Glutamatergic neuron (in vitro differentiated cells): ENCODE data around the gene RPLP2. TPM values are rescaled to one million over a fixed set of nuclear protein-coding genes. Genes with fewer than 3 reads are reported as not detected.

Experiments used
- DNase-seq: peaks from one replicate; pipeline ENCODE4 v3.0.0; 2022
- H3K27ac Mint-ChIP-seq: one replicate; pipeline ENCODE4 v1.8.0; 2020; ENCODE audit warnings: mild to moderate bottlenecking, mixed read lengths, inconsistent platforms; ENCODE audit not compliant: unreplicated experiment
- H3K27me3 Mint-ChIP-seq: one replicate; pipeline ENCODE4 v1.8.0; 2020; ENCODE audit warnings: mild to moderate bottlenecking, moderate library complexity, mixed read lengths, inconsistent platforms; ENCODE audit not compliant: unreplicated experiment
- H3K36me3 Mint-ChIP-seq: one replicate; pipeline ENCODE4 v1.8.0; 2020; ENCODE audit warnings: mild to moderate bottlenecking, mixed read lengths, inconsistent platforms; ENCODE audit not compliant: unreplicated experiment
- H3K4me1 Mint-ChIP-seq: one replicate; pipeline ENCODE4 v1.8.0; 2020; ENCODE audit warnings: mild to moderate bottlenecking, low read depth, mixed read lengths, inconsistent platforms; ENCODE audit not compliant: unreplicated experiment
- H3K4me3 Mint-ChIP-seq: one replicate; pipeline ENCODE4 v1.8.0; 2020; ENCODE audit warnings: mild to moderate bottlenecking, mixed read lengths, inconsistent platforms; ENCODE audit not compliant: unreplicated experiment
- H3K9me3 Mint-ChIP-seq: one replicate; pipeline ENCODE4 v1.8.0; 2020; ENCODE audit warnings: mild to moderate bottlenecking, moderate library complexity, mixed read lengths, inconsistent platforms; ENCODE audit not compliant: unreplicated experiment
- CTCF ChIP-seq: fragments of 200-600 bp; sonication (generic); IDR thresholded peaks from one replicate; pipeline ENCODE4 v1.5.0; 2021; ENCODE audit not compliant: partially characterized antibody, unreplicated experiment
- total RNA-seq: library from RNA; stranded (reverse); fragmentation: NEBNext Ultra II Directional; extraction: Animal tissue kit (Norgen Biotek cat#: 25700); gene quantifications from one replicate; pipeline ENCODE4 v1.2.1, GENCODE V29; 2021; ENCODE audit not compliant: unreplicated experiment

The RPLP2 gene
- total RNA-seq, 1 donor from 2014 or later, result 997 TPM

GRCh38 chr11:818396-819128 lies 8.8 kb downstream of the RPLP2 start, which contains the start of gene PNPLA2:
PNPLA2 (plus strand) TSS chr11:818914; CDS start chr11:819719, 805 bp downstream.
- no peaks in the 10 kb centered on the region for H3K9me3 Mint-ChIP-seq
- no peaks in the 10 kb centered on the region for H3K36me3 Mint-ChIP-seq
- H3K4me3 Mint-ChIP-seq, result peak within 1 kb of the TSS; percentile 81
- H3K27ac Mint-ChIP-seq, result no peak within 1 kb of the TSS
- H3K27me3 Mint-ChIP-seq, result peaks cover 8% of the 10 kb centered on the region
- H3K4me1 Mint-ChIP-seq, result no peaks in the 10 kb centered on the region
- DNase-seq, result no peak
- TF ChIP-seq CTCF, result no peak

GRCh38 chr11:819129-819931 lies 9.6 kb downstream of the RPLP2 start:
- Mint-ChIP-seq H3K27ac (no peak overlapping the region), H3K27me3 (peaks cover 8% of the 10 kb centered on the region), H3K4me1 (no peaks in the 10 kb centered on the region), H3K4me3 (no peak overlapping the region), H3K36me3 (no peaks in the 10 kb centered on the region), H3K9me3 (no peaks in the 10 kb centered on the region)
- no peak for TF ChIP-seq CTCF
- peak; percentile 93 for DNase-seq

GRCh38 chr11:819943-820649 lies 10.3 kb downstream of the RPLP2 start:
- DNase-seq, result peak; percentile 61
- Mint-ChIP-seq H3K9me3 (no peaks in the 10 kb centered on the region), H3K36me3 (no peaks in the 10 kb centered on the region), H3K27me3 (peaks cover 8% of the 10 kb centered on the region), H3K27ac (no peak overlapping the region), H3K4me3 (peak overlapping the region; percentile 84), H3K4me1 (no peaks in the 10 kb centered on the region)
- TF ChIP-seq CTCF, result no peak

- no peaks in the 10 kb centered on the region for H3K4me1 Mint-ChIP-seq
- H3K27me3 Mint-ChIP-seq, result peaks cover 10% of the 10 kb centered on the region
- peak; percentile 27 for DNase-seq
- H3K27ac Mint-ChIP-seq, result no peak overlapping the region
- no peaks in the 10 kb centered on the region for H3K36me3 Mint-ChIP-seq
- no peak for TF ChIP-seq CTCF
- H3K9me3 Mint-ChIP-seq, result no peaks in the 10 kb centered on the region
- peak overlapping the region; percentile 84 for H3K4me3 Mint-ChIP-seq
These were observed 11.1 kb downstream of the RPLP2 start for GRCh38 chr11:820655-821511.
